ENCODE results near the gene DNM3. TPM values are rescaled to one million over a fixed set of nuclear protein-coding genes. Genes with fewer than 3 reads are reported as not detected.

Gene DNM3
- total RNA-seq, 1 experiment from 2014 or later, result 2.7 TPM

DNA sequence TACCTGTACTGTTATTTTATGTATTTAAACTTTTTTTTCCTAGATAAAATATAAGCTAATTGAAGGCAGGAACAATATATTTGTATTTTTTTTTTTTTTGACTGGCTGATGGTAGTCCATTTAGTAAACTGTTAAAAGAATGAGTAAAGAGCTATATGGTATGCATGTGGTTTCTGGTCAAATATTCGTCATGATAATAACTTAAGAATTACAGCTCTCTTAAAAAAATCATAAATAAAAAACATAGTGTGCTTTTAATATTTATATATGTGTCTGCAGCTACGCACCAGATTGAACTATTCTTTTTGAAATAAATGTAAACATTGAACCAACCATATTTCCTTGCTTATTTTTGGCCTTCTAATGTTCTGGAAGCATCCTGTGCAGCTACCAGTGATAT, 306.9 kb downstream of the DNM3 start:
- DNase-seq, result no peak
- Histone ChIP-seq H3K23ac (ENCODE audit: insufficient read length, low read depth, low read length) (no peak overlapping the region), H3K14ac (ENCODE audit: insufficient read depth, low read length) (no peak overlapping the region), H3K56ac (ENCODE audit: insufficient read length, low read depth, low read length) (no peak overlapping the region), H2AK5ac (ENCODE audit: insufficient read length, low read length) (no peak overlapping the region), H3K27ac (ENCODE audit: insufficient read length, low read depth, low read length) (no peak overlapping the region), H2AFZ (ENCODE audit: low read length) (no peak overlapping the region), H2BK15ac (ENCODE audit: low read depth, low read length) (no peak overlapping the region), H3K79me2 (ENCODE audit: insufficient read depth, low read length) (no peaks in the 10 kb centered on the region), H3K9ac (ENCODE audit: extremely low read depth, insufficient read length, low read length) (no peak overlapping the region), H3K4me1 (ENCODE audit: insufficient read depth, low read length) (no peaks in the 10 kb centered on the region), H4K5ac (ENCODE audit: insufficient read length, low read depth, low read length) (no peak overlapping the region), H3K4ac (ENCODE audit: low read depth, low read length) (no peak overlapping the region), H3K4me2 (ENCODE audit: insufficient read depth, insufficient read length, low read length) (no peak overlapping the region), H3K27me3 (ENCODE audit: insufficient read depth, low read length) (no peaks in the 10 kb centered on the region), H4K8ac (replicated peaks; ENCODE audit: insufficient read length, low read depth, low read length) (no peak overlapping the region), H2BK20ac (ENCODE audit: low read depth, low read length, poor library complexity, severe bottlenecking) (no peak overlapping the region), H3K9me3 (ENCODE audit: control insufficient read depth, low read depth, low read length) (no peaks in the 10 kb centered on the region), H2BK120ac (ENCODE audit: low read depth, low read length, poor library complexity, severe bottlenecking) (no peak overlapping the region), H3K23me2 (ENCODE audit: insufficient read length, low read depth, low read length, poor library complexity, severe bottlenecking) (no peaks in the 10 kb centered on the region), H3K79me1 (ENCODE audit: insufficient read depth, low read depth, low read length, poor library complexity, severe bottlenecking) (no peaks in the 10 kb centered on the region), H4K91ac (ENCODE audit: insufficient read length, low read depth, low read length) (no peak overlapping the region), H2BK12ac (ENCODE audit: insufficient read length, low read depth, low read length) (no peak overlapping the region), H4K20me1 (ENCODE audit: control insufficient read depth, insufficient read depth, insufficient read length) (no peaks in the 10 kb centered on the region), H2BK5ac (ENCODE audit: insufficient read length, low read length) (no peak overlapping the region), H3K18ac (ENCODE audit: insufficient read length, low read depth, low read length) (no peak overlapping the region), H3T11ph (ENCODE audit: low read length) (no peak overlapping the region)
- Mint-ChIP-seq H3K27ac (peak overlapping the region in 1 of 3 experiments; percentile 75; a peak in 2 of 7 replicates), H3K4me1 (peaks cover 21 to 25% of the 10 kb centered on the region in 2 experiments), H3K9me3 (no peaks in the 10 kb centered on the region), H3K27me3 (ENCODE audit: low read depth) (no peaks in the 10 kb centered on the region), H3K4me3 (no peak overlapping the region), H3K36me3 (ENCODE audit: insufficient read depth in 1 of 3, low read depth in 3 of 3) (no peaks in the 10 kb centered on the region)
- no CpG with 5 or more reads among the region's 2 CpGs for WGBS (ENCODE audit: extremely low coverage, insufficient read length, low lambda C conversion rate)
- TF ChIP-seq, protein P1, sequence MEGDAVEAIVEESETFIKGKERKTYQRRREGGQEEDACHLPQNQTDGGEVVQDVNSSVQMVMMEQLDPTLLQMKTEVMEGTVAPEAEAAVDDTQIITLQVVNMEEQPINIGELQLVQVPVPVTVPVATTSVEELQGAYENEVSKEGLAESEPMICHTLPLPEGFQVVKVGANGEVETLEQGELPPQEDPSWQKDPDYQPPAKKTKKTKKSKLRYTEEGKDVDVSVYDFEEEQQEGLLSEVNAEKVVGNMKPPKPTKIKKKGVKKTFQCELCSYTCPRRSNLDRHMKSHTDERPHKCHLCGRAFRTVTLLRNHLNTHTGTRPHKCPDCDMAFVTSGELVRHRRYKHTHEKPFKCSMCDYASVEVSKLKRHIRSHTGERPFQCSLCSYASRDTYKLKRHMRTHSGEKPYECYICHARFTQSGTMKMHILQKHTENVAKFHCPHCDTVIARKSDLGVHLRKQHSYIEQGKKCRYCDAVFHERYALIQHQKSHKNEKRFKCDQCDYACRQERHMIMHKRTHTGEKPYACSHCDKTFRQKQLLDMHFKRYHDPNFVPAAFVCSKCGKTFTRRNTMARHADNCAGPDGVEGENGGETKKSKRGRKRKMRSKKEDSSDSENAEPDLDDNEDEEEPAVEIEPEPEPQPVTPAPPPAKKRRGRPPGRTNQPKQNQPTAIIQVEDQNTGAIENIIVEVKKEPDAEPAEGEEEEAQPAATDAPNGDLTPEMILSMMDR (conservative IDR thresholded peaks at IDR 0.05), result no peak
